ENCODE measurements around the gene SRSF4.
A peak's percentile ranks its signal among the peaks of the same experiment; 100 is the strongest.
"Not testable (repeated sequence)": the region's sequence is repeated elsewhere in the genome, so short reads cannot be mapped to it uniquely, and the experiment has no call there.

SRSF4 gene

DNA sequence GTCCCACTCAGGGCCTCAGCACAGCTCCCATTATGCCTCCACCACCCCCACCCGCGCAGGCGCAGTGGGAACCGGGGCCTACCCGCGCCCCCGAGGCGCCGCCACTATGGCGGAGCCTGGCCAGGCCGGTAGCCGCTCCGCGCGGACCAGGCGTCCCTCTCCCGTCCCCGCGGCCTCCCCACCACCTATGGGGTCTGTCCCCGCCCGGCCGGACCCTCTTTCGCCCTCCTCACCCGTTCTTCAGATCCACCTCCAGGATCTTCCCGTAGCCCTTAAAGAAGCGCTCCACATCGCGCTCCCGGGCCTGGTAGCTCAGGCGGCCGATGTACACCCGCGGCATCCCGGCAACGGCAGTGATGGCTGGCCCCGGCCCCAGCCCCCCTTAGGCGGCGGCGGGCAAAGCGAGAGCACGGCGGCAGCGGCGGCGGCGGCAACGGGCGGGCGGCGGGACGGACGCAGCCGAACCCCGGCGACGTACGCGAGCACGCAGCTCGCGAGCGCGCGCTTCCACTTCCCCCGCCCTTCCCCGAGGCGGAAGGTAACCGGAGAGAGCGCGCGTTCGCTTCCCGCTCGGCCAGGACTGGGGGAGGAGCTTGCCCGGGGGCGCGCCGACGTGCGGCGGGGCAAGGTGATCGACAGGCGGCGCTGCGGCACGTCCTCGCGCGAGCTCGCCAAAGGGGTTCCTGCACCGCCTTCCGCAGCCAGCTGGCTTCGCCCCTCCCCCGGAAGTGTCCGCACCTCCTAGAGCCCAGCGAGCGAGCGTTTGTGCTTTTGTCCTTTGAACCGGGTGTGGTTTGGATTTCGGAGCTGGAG is at the start of gene SRSF4:
TSS of gene SRSF4 (minus strand) at position 488 of the 813 bp plus-strand sequence. CDS start at position 340, 148 bp downstream.
- DNase-seq, result peak; percentile 99

DNA sequence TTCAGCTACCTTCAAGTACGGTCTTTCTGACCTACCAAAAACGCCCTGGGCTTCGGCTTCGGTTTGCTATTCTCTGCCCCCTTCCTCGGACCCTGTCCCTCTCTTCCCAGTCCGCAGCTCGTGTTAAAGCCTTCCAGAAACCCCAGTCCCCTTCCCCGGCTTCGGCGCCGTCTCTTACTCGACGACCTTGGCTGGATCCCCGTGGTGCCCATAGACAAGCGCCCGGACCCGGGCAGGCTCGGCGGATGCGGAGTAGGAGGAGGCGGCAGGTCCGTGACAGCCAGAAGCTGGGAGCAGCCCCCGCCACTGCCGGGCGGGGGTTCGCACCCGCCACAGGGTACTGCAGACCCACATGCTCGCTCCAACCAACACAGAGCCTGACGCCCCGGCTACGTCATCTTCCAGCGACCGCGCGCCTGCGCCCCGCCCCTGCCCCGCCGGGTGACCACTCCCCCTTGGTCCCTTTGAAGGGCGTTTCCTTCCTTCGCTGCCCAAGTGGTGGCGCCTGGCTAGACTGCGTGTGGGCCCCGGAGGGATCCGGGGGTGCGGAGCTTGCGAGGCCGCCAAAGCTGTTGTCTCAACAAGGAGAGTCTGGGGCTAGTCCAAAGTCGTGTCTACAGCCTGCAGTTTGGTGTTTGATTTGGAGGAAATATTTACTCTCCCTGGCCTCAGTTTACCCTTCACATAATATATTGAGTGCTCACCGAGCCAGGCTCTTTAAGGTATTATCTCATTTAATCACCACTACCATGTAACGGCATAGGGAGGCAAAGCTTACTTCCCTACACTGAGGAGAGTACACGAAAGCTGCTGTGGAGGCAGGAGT is 49.1 kb upstream of the SRSF4 start, which contains the start of gene MECR:
TSS of gene MECR (minus strand) at position 382 of the 826 bp plus-strand sequence. CDS start at position 354, 28 bp downstream.
- peak; percentile 96 for DNase-seq

DNA sequence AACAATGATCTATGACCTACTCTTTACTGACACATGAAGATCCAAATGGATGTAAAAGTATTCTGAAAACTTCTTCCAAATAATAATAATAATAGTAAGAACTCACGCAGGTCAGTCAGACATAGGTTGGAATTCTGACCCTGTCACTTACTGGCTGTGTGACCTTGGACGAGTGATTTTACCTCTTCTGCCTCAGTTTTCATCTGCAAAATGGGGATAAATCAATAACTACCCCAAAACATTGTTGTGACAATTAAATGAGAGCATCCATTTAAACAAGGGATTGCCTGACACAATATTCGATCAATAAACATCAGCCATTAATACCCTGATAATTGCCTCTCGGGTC is 48.5 kb upstream of the SRSF4 start:
- DNase-seq, result no peak

DNA sequence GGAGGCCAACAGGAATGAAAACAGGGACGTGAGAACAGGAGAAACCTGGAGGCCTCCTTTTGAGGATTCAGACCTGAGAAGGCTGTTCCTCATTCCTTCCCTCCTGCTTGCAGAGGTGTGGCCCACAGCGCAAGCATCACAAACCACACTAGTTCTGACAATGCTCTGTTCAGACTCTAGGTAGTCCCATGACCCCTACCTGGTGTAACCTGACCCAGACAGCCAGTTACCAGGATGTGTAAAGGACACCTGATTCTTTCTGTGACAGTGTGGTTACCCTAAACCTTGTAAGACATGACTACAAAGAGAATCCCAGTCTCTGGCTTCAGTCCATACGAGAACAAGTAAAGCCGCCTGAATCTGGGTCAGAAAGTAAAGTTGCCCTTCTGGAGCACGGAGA is 45.8 kb upstream of the SRSF4 start:
- no peak for DNase-seq

DNA sequence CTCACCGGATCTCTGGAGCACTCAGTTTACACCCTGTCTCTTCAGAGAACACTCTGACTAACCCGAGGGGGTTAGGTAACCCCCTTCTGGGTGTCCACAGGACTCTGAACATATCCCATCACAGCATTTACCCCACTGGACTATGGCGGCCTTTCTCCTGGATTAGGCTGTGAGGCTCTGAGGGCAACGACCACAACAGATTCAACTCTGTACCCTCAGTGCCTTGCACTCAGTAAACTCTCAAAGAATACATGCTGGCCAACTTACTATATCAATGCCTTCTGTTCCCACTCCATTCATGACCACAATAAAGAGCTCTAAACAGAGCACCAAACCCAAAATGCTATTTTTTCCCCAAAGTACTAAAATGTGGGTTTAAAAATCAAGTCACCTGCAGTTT is 43.7 kb upstream of the SRSF4 start:
- DNase-seq, result no peak

DNA sequence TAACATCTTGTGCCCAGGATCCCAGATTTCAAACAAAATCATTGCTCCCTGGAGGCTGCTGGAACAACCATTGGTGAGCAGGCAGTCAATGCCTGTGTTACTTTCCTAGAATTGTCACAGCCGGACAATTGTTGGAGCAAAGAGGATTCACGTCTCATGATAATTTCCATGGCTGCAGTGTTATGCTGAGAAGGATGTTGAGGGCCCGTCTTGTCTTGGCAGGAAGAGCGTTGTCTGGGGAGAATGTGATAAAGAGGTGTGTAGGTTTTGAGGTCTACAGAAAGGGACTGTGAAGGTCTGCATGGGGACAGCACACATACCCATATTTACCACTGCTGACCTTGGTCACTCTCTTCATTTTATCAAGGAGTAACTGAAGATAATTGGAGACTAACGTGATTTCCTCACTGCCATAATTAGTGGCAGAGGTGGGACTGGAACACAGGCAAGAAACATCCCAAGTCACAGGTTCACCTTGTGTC is 42.7 kb upstream of the SRSF4 start:
- no peak for DNase-seq

DNA sequence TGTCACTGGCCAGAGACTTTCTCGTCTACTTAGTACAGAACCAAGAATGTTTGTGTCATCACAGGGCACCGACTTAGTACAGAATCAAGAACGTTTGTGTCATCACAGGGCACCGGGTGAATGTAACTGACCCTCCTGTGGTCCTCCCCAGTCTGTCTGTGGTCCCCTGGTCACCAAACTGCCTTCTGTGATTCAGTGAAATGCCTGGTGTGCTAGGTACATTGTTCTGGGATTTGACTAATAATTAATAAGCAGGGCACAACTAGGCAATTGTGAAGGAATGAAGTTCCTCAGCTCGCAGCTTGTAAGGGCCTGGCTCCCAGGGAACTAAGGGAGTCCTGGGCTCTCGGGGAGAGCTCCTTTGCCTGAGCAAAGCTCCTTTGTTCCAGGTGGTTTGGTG is 41.8 kb upstream of the SRSF4 start:
- no peak for DNase-seq

DNA sequence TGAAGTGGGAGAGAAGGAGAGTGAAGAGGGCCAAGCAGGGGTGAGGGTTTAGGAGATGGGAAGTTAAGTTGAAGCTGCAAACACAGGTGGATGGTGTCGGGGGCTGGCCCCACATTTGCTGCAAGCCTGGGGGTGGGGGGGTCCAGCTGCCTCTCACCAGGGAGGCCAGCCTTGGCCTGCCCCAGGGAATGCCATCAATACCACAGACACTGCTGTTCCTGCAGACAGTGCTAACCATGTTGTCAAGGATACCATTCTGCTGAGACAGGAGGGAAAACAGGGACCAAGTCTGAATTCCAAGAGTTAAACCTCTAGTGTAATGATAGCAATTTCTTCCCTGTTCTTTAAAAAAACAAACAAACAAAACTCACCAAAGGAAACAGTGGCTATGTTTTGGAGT is 41.0 kb upstream of the SRSF4 start:
- DNase-seq, result no peak

DNA sequence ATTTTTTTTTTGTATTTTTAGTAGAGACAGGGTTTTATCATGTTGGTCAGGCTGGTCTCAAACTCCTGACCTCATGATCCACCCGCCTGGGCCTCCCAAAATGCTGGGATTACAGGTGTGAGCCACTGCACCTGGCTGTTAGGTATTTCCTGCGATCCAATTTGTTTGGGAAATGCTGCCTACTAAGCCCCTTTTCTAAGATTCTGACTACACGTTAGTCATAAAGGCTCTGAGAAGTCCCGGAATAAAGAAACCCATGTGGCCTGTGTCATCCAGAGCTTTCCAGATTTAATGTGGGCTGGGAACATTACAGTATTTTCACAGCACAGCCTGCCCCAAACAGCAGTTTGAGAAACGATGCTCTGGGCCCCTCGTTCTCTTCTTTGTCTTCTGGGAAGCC is 40.6 kb upstream of the SRSF4 start:
- DNase-seq, result not testable (repeated sequence)

DNA sequence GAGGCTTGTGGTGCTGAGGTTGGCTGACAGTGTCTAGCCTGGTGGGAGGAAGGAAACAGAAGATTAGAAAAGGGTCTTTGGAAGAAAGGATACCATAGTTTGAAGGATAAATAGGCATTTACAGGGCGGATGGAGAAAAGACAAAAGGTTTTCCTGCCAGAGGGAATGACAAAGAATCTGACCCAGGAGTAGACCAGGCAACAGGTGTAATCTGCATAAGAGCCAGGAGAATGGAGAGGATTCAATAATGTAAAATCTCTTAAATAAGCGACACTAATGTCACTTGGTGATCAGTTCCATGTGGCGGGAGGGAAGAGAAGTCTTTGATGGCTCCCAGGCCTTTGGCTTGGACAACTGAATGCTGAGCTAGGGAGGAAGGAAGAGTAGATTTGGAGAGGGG is 39.6 kb upstream of the SRSF4 start:
- DNase-seq, result no peak

DNA sequence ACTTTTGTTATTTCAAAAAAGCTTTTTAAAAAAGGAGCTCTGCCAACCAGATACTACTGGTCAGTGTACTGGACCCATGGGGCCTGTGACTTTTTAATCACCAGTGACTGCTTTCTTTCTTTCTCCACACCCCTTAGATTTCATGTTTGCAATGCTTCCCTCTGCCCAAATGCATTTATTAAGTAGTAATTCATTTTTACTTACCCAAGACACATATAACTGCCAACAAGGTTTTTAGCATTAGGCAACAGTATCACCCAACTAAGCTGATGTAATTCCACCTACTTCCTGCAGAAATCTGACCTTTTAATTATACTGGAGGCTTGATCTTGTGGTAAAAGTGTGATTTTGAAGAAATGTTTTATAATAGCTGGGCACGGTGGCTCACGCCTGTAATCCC is 36.5 kb upstream of the SRSF4 start:
- no peak for DNase-seq

DNA sequence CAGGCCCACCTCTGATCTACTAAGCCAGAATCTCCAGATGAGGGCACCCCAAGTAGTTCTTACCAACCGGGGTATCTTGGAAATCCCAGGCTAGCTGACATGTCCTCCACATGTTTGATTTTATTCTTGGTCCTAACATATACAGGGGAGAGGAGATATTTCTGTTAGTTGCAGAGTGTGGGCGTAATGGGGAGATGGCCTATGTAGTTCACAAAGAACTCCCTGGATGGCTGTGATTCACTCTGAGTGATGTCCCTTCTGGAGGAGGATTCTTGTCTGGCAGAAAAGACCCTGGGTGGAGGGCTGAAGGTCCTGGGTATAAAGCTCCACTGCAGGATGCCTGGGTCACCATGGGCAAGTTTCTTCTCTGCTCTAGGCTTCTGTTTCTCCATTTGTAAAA is 35.9 kb upstream of the SRSF4 start:
- DNase-seq, result no peak

DNA sequence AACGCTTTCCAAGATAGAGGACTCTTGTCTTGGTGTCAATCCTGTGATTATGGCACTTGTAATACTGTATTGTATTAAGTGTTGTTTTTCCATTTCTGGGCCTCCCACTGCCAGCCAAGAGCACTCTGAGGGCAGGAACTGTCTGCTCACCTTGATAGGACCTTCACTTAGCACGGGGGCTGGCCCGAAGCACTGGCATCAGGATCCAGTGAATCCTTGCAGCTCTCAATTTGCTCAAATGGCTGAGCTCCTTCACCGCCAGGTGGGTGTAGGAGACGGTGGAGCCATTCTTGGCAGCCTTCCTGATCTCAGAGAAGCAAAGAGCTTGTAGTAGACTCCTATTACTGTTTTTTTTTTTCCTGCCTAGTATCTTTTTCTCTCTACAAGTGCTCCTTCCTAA is 31.4 kb upstream of the SRSF4 start:
- no peak for DNase-seq

DNA sequence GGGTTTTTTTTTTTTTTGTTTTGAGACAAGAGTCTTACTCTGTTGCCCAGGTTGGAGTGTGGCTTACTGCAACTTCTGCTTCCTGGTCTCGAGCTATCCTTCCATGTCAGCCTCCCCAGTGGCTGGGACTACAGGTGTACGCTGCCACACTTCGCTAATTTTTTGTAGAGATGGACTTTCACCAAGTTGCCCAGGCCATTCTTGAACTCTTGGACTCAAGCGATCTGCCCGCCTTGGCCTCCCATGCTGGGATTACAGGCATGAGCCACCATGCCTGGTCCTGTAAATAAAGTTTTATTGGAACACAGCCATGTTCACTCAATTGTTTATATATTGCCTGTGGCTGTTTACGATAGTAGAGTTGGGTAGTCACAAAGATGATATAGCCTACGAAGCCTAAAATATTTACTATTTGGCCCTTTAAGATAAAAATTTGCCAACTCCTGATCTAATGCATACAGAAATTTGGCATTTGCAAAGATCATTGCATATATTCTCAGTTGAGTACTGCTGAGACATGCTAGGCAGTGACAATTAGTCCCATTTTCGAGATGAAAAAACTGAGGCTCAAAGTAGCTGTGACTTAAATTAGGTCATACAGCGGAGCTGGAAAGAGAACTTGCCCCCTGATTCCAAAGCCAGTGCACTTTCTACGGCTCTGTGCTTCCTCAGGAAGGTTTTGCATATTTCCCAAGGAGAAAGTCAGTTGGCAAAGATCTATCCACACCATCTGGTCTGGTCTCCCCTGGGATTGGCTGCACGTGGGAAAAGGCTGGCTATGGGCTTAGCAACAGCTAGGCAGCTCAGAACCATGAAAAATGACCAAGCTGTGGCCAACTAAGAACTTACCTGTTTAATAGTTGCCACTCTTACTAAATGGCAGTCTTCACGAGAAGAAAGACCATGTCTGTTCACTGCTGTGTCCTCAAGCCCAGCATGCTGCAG is 29.7 kb upstream of the SRSF4 start:
- DNase-seq, result no peak

DNA sequence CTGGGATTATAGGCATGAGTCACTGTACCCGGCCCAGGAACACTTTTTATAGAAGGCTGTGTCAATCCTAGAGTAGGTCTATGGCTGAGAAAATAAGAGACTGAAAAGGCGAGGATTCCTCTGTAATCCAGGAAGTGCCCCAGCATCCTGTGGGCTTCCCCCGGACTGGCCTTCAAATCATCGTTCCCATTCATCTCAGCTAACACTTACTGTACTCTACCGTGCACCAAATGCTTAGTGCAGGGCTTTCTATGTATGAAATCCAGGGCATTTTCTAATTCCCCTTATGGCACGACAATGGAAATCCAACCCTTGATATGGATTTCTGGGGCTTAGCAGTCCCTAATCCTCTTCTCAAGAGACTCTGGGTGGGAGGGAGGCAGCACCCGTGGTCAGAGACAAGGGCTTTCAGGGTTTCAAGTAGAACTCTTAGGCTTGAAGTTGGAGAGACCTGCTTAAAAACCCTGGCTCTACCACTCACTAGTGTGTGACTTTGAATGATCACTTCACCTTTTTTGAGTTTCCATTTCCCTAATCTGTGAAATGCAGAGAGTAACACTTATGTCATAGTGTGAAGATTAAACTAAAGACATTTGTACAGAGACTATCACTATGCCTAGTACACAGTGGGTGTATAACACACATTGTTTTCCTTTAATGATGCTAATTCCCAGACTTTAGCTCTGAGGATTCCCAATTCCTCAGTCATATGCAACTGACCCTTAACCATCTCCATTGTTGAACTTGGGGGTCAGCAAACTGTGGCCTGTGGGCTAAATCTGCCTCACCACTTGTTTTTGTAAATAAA is 28.8 kb upstream of the SRSF4 start:
- no peak for DNase-seq

DNA sequence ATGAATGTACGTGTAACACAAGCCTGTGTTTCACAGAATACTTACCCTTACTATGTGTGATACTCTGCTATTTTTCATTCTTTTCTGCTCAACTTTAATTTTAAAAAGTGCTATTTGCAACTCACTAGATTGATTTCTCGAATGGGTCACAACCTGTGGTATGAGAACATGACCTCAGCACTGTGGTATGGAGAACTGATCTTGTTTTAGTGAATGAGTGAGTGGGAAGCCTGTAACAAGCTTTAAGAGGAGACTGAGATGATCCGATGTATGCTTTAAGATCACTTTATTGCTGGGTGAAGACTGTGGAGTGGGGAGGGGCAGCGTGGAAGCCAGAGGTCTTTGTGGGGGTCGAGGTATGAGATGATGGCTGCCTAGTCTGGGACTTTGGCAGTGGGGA is 27.5 kb upstream of the SRSF4 start:
- DNase-seq, result no peak

DNA sequence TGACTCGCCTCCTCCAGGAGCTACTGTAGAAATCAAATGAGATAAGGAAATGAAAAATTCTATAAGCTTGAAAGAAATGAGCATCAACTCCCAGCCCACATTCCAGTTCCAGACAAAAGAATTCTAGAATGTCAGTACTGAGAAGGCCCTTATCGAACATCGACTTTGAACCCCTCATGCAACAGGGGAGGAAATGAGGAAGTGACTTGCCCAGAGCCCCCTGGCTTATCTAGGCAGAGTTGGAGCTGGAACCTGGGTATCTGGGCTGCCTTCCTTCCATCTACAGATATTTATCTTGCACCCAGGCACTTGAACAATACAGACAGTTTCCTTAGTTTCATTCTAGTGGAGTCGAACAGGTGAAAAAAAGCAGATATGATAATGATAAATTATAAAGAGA is 26.7 kb upstream of the SRSF4 start:
- no peak for DNase-seq

DNA sequence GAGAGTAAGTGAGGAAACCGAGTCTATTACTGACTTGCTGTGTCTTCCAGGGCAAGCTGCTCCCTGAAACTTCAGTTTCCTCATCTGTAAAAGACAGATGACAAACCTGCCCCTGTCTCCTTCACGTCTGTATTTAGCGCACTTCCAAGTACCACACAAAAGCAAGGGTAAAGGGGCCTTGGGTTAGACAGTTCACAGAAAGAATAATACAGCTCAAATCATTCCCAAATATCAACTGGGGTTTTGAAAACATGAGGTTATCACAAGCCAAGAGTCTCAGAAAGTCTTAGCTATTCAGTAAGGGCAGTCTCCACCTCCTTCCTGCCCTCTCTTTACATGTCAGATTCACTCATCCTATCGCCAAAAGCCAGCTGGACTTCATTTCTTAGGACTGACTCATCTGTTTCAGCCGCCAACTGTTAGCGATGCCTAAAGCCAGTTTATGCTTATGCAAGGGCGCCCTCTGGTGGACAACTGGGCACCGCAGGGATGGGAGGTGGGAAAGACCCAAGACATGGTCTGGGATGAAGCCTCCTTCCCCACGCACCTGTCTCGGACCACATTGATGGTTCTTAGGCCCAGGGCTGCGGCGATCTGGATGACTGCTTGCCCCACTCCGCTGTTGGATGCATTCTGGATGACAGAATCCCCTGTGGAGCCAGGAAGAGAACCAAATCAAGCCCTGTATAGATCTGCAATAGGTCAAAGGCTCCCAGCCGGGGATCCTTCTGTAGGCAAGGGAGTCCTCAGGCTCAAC is 21.1 kb upstream of the SRSF4 start:
- DNase-seq, result peak; percentile 95

DNA sequence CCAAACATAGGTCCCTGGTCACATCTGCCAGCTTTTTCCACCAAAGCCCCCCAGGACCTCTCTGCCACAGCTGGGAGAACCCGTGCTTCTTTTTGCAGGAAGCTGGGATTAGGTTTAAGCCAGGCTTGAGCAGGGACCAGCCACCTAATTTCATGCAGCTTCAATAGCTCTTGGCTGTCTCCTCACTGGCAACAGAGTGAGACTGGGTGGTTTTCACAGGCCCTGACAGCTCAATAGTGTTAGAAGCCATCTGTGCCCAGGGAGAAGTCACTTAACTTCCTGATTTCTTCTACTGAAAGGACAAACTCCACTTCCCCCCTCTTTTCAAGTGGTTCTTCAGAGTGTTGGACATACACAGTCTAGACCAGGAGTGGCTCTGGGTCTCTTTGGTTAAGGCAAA is 20.4 kb upstream of the SRSF4 start:
- no peak for DNase-seq

DNA sequence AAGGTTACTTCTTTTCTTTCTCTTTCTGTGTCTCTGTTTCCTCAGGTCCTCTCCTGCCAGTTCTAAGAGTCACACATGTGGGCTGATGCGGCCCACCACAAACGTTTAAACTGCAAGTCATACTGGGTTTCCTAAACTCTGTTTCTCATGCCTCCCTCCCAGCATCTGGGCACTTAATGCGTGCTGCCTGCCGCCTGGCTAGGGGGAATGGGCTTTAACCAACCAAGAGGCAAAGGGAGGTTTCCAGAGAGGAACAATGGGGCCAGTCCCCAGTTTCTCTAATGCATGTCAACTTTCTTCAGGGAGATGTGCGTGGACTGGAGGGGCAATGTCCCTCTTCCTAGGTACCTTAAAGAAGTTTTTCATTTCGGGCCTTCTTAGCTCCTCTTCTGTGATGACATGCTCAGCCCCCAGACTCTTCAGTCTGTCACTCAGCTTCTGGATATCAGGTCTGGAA is 19.9 kb upstream of the SRSF4 start:
- DNase-seq, result no peak

All from RPMI8226 (cell line).